Fibroblast of skin of right quadriceps (primary cell): ENCODE results near the gene GPR3.
"Not testable (repeated sequence)": the region's sequence is repeated elsewhere in the genome, so short reads cannot be mapped to it uniquely, and the experiment has no call there.

Source experiments
- DNase-seq: peaks from one replicate; pipeline ENCODE4 v3.0.0-alpha.2; 2013

Gene GPR3

GRCh38 chr1:27400082-27400962 lies 7.9 kb downstream of the GPR3 start:
- no peak for DNase-seq

- no peak for DNase-seq
Measured at GRCh38 chr1:27400963-27401341, 8.5 kb downstream of the GPR3 start.

DNA sequence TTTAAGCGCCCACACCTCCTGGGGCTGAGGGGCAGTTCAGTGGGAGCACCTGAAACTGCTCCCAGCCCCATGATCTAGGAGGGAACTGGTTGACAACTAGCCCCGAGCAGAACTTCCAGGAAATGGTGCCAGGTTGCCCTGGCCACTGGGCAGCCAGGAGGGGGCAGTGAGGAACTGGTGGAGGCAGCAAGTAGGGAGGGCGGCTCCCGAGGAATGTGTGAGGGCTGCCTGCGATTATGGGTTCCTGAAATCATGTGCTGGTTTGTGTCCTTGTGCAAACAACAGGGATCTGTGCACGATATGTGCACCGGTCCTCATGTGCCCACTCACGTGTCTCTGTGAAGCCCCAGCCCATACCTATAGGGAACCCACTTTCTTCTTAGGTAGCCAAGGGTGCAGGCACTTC lies 9.9 kb downstream of the GPR3 start:
- DNase-seq = peak; percentile 50

DNA sequence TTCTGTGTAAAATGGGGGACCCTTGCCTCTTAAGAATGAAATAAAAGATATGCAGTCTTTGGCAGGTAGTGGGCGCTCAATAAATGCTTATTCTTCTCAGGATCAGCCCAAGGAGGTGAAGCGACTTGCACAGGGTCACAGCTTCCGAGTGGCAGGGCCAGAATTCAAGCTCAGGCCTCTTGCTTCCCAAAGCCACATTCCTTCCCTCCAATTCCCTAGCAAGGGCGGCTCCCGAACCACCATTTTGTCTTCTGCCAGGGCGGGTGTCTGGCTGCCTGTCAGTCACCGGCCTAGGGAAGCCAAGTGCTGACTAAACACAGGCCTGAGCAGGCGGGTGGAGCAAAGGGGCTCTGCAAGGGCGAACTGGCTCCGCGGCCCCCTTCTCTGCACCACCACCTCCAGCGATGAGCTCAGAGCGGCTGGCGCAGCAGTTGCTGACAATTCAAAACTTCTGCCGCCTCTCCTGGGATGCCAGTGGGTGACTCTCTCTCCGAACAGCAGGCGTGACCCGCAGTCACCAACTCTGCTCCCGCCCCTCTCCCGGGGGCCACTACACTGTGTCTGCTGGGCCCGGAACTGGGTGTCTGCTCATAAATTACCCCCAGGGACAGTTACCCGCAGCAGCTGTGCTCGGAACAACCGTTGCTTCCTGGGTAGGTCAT lies 10.8 kb downstream of the GPR3 start:
- peak; percentile 71 for DNase-seq

- DNase-seq = no peak
Measured at GRCh38 chr1:27403931-27404330, 11.5 kb downstream of the GPR3 start.

DNA sequence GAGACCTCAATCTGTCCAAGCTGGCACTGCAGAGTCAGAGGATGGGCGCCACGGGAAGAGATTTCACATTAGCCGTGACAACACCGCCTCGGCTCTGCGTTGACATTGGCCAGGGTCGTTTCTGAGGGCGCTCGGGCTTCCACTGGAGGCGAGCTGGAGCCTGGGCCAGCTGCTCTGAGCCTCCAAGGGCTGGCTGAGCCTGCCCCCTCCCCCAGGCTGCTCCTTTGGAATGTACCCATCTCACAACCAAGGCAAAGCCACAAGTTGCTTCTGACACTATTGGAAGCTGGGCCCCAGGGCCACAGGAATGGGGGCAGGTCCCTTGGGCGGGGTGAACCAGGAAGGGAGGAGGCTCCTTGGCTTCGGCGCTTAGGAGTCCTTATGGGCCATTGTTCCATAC lies 12.7 kb downstream of the GPR3 start:
- DNase-seq = peak; percentile 87

- DNase-seq = not testable (repeated sequence)
Measured at GRCh38 chr1:27405598-27406361, 13.4 kb downstream of the GPR3 start.

GRCh38 chr1:27406362-27406680 lies 13.9 kb downstream of the GPR3 start:
- DNase-seq = no peak

- DNase-seq = not testable (repeated sequence)
Measured at GRCh38 chr1:27406791-27407190, 14.4 kb downstream of the GPR3 start.

GRCh38 chr1:27408151-27408550 lies 15.7 kb downstream of the GPR3 start:
- DNase-seq = peak; percentile 38

GRCh38 chr1:27409669-27410068 lies 17.2 kb downstream of the GPR3 start:
- DNase-seq = no peak

DNA sequence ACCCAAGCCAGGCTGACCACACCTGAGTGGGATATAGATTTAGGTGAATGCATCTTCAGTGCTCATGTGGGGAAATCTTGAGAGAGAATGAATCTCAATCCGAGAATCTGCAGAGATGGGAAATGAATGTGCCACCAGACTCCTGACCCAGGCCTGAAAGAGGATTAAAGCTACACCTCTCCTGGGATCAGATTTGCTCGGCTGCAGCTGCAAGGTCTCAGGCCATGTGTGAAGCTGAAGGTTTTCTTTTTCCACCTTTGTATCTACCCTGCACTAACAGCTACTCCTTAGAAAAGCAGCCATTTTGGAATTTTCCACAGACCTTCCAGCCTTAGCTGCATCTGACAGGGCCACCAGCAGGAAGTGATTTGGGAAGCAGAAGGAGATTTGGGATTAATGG lies 18.3 kb downstream of the GPR3 start:
- no peak for DNase-seq

- no peak for DNase-seq
Measured at GRCh38 chr1:27412502-27412901, 20.1 kb downstream of the GPR3 start.

GRCh38 chr1:27413004-27413403 lies 20.6 kb downstream of the GPR3 start:
- no peak for DNase-seq

GRCh38 chr1:27414091-27414490 lies 21.7 kb downstream of the GPR3 start:
- DNase-seq = no peak

- peak; percentile 68 for DNase-seq
Measured at GRCh38 chr1:27416387-27417111, 24.1 kb downstream of the GPR3 start.

DNA sequence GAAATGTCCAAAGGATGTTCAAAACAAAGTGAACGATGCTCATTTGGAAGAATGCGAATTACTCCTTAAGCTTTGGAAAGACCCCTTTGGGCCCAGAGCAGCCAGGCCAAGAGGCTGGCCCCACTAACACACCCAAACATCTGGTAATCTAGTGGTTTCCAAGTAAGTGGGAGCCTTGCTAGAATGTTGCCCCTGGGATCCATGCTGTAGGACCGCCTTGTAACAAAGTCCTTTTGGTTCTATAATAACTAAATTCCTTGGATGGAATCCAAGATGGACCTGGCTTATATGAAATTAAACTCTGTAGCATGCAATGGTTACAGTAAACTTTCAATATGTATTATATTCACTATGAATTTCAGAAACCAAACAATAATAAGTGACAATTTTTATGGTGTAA lies 25.3 kb downstream of the GPR3 start:
- DNase-seq = no peak

DNA sequence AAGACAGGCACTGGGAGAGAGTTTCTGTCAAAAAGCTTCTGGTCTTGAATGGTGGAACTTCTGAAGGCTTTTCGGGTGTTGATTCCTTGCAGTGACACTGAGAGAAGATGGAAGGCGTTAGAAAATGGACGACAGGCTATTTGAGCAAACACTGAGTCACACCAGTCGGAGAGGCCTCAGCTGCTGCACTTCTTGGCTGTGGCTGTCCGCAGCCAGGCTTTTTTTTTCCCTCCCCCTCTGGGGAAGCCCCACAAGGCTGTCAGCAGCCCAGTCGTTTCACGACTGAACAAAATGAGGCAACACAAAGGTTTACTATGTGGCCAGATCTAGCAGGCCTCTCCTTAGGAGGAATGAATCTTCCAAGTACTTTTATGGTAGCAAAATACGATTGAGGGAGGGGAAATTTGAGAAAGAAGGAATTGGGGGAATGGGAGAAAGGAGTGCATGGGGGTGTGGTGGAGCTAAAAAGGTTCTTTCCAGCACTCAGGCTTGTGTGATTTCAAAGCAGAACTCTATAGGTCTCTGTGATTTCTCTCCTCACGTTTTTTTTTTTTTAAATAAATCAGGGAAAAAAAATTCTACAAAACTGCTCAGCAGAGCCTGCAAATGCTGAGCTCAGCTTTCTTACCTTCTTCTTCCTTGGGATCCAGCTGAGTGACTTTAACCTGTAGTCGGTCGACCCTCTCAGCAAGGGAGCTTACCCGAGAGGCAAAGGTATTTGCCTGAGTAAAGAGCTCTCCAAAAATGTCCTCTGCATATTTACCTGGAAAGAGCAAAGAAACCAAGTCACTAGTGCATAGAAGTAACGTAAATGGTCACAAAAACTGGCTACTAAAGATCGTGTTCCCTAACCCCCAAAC lies 26.1 kb downstream of the GPR3 start:
- DNase-seq = peak; percentile 94

DNA sequence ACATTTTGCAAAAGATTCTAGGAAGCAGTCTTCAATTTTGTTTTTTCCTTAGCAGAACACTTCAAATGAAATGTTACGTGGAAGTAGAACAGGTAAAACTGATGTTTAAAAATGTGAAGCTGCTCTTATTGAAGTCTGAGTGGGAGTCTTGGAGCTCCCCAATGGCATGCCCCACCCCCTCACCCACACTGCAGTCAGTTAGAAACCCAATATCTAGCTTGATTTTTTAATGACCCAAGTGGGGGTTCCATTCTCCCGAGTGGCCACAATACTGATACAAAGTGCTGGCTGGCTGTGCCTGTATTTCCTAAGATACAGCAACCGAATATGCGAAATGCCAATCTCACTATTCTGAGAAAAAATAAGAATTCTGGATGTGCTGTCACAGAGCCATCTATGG lies 31.3 kb downstream of the GPR3 start:
- no peak for DNase-seq

DNA sequence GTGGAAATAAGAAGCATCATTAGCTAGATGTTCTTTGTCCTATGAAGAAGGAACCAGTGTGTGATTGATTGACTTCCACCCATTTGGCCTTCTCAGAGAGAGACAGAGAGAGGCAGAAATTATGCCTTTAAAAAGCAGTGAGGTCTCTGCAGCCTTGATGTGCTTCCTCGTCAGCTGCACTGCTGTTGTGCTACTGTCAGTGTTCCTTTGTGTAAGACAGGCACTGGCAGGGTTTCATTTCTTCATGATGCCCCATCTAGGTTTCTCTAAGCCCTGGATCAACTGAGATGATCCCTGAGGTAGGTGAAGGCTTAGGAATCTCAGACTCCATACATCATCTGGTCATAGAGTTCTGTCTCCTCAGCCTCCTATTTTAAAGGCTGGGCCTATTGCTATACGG lies 34.9 kb downstream of the GPR3 start:
- DNase-seq = no peak

DNA sequence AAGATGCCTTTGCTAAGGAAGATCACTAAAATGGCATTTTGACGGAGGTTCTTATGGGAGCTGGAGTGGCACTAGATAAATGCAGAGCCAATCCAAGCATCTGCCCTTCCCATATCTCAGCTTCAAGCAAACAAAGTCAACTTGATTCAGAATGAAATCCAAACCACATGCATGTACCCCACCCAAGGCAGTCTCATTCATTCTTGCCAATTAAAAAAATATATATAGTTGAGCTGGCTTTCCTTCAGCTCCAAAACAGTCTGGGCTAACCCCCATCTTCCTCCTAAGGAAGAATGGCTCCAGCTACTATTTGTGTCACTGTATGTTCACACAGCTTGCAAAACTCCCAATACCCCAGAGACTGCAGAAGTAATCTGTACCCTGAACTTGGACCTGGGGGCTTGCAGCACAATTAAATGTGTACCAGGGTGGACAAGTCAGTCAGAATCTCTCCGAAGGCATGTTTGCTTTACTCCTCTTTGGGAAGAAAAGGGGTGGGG lies 35.4 kb downstream of the GPR3 start:
- no peak for DNase-seq
